GM23338 (cell line): ENCODE data around the gene KCTD3. TPM values are rescaled to one million over a fixed set of nuclear protein-coding genes. Genes with fewer than 3 reads are reported as not detected.

Experiments
- ATAC-seq: fragments of 200-7000 bp; cut with Tn5 transposase; 3 replicates; pipeline ENCODE4 v1.9.1; 2020
- DNase-seq: peaks from one replicate; pipeline ENCODE4 v3.0.0-alpha.2; 2015; ENCODE audit warnings: low spot score
- H2AFZ ChIP-seq: fragments of 200-600 bp; sonication (generic); 2 replicates; pipeline ENCODE4 v1.8.0; 2016; ENCODE audit warnings: antibody characterized with exemption, mild to moderate bottlenecking, moderate library complexity
- H3F3A ChIP-seq: fragments of 200-600 bp; sonication (generic); replicated peaks from 2 replicates; pipeline ENCODE4 v1.8.0; 2017; ENCODE audit warnings: antibody characterized with exemption, mixed run types, low read depth
- H3K27ac ChIP-seq: fragments of 200-600 bp; sonication (generic); 2 replicates; pipeline ENCODE4 v1.6.1; 2016; ENCODE audit warnings: low read depth
- H3K27me3 ChIP-seq: fragments of 200-600 bp; sonication (generic); 2 replicates; pipeline ENCODE4 v1.8.0; 2016; ENCODE audit warnings: mild to moderate bottlenecking, mixed run types, moderate library complexity; ENCODE audit not compliant: insufficient read depth
- H3K36me3 ChIP-seq: fragments of 200-600 bp; sonication (generic); 2 replicates; pipeline ENCODE4 v1.8.0; 2016; ENCODE audit warnings: mild to moderate bottlenecking; ENCODE audit not compliant: insufficient read depth
- H3K4me1 ChIP-seq: fragments of 200-600 bp; sonication (generic); 2 replicates; pipeline ENCODE4 v1.8.0; 2016; ENCODE audit warnings: mild to moderate bottlenecking, moderate library complexity; ENCODE audit not compliant: insufficient read depth
- H3K4me2 ChIP-seq: fragments of 200-600 bp; sonication (generic); 2 replicates; pipeline ENCODE4 v1.7.1; 2017; ENCODE audit warnings: mixed run types
- H3K4me3 ChIP-seq: fragments of 200-600 bp; sonication (generic); 2 replicates; pipeline ENCODE4 v1.6.1; 2016; ENCODE audit warnings: mixed run types
- H3K79me2 ChIP-seq: fragments of 200-600 bp; sonication (generic); replicated peaks from 2 replicates; pipeline ENCODE4 v1.8.0; 2017; ENCODE audit warnings: mild to moderate bottlenecking; ENCODE audit not compliant: insufficient read depth
- H3K9me2 ChIP-seq: fragments of 200-600 bp; sonication (generic); 2 replicates; pipeline ENCODE4 v1.8.0; 2017; ENCODE audit not compliant: insufficient read depth
- H4K20me1 ChIP-seq: fragments of 200-600 bp; sonication (generic); replicated peaks from 2 replicates; pipeline ENCODE4 v1.8.0; 2017; ENCODE audit warnings: mild to moderate bottlenecking; ENCODE audit not compliant: insufficient read depth
- H3K27ac Mint-ChIP-seq: 2 replicates; pipeline ENCODE4 v1.8.0; 2020; ENCODE audit warnings: inconsistent platforms, mild to moderate bottlenecking, moderate library complexity, mixed read lengths
- H3K27me3 Mint-ChIP-seq: 3 replicates; pipeline ENCODE4 v1.8.0; 2022; ENCODE audit warnings: low read depth, mild to moderate bottlenecking, moderate library complexity, mixed read lengths, inconsistent platforms; ENCODE audit not compliant: insufficient read depth, poor library complexity
- H3K36me3 Mint-ChIP-seq: 3 replicates; pipeline ENCODE4 v1.8.0; 2021; ENCODE audit warnings: low read depth, mild to moderate bottlenecking, inconsistent platforms, moderate library complexity, mixed read lengths
- H3K4me1 Mint-ChIP-seq: 3 replicates; pipeline ENCODE4 v1.8.0; 2020; ENCODE audit warnings: mild to moderate bottlenecking, inconsistent platforms, mixed read lengths
- H3K4me3 Mint-ChIP-seq: 3 replicates; pipeline ENCODE4 v1.8.0; 2021; ENCODE audit warnings: moderate library complexity, mild to moderate bottlenecking, inconsistent platforms, mixed read lengths
- H3K9me3 Mint-ChIP-seq: 3 replicates; pipeline ENCODE4 v1.8.0; 2020; ENCODE audit warnings: moderate library complexity, mild to moderate bottlenecking, inconsistent platforms, mixed read lengths
- CTCF ChIP-seq, 2 experiments: fragments of 200-600 bp in 1 of 2; sonication (generic) in 1 of 2; conservative IDR thresholded peaks; 2 replicates each; pipeline versions ENCODE4 v1.5.1 to v1.6.1; 2016 to 2017; ENCODE audit warnings: antibody characterized with exemption in 2 of 2, low read depth in 2 of 2, mild to moderate bottlenecking in 2 of 2, moderate library complexity in 1 of 2
- EZH2 ChIP-seq: fragments of 200-600 bp; sonication (generic); IDR thresholded peaks from one replicate; pipeline ENCODE4 v1.8.0; 2017; ENCODE audit warnings: antibody characterized with exemption, mild to moderate bottlenecking, low read depth; ENCODE audit not compliant: unreplicated experiment
- EZH2phosphoT487 ChIP-seq: fragments of 200-600 bp; sonication (generic); IDR thresholded peaks from one replicate; pipeline ENCODE4 v1.8.1; 2018; ENCODE audit warnings: antibody characterized with exemption; ENCODE audit not compliant: unreplicated experiment
- POLR2AphosphoS5 ChIP-seq: IDR thresholded peaks from 2 replicates; pipeline ENCODE4 v1.6.1; 2016; ENCODE audit warnings: antibody characterized with exemption, low read depth
- REST ChIP-seq: IDR thresholded peaks from one replicate; pipeline ENCODE4 v1.6.1; 2018; ENCODE audit warnings: antibody characterized with exemption; ENCODE audit not compliant: unreplicated experiment
- STAT1 ChIP-seq: IDR thresholded peaks from one replicate; pipeline ENCODE4 v1.6.1; 2016; ENCODE audit warnings: antibody characterized with exemption; ENCODE audit not compliant: unreplicated experiment
- ZNF331 ChIP-seq: fragments of 250-450 bp; sonication (Bioruptor Pico); IDR thresholded peaks from 2 replicates; pipeline ENCODE4 v1.5.0; 2020; ENCODE audit warnings: low read depth, mild to moderate bottlenecking, moderate library complexity
- polyA plus RNA-seq: library from polyadenylated mRNA; unstranded; fragments of >200 nt; fragmentation: Nextera tagmentation; extraction: Ambion mirVana; gene quantifications from 2 replicates; pipeline ENCODE4 v1.2.1, GENCODE V29; 2016
- total RNA-seq: library from RNA; depleted of rRNA; stranded (reverse); fragments of >200 nt; shearing (Covaris generic); gene quantifications from 2 replicates; pipeline ENCODE4 v1.2.3, GENCODE V29; 2014

KCTD3 gene
- total and polyA plus RNA-seq, 2 experiments from 2014 or later: 29.4 to 60.3 TPM

GRCh38 chr1:215643592-215644321 is 76.7 kb downstream of the KCTD3 start:
- no peaks in the 10 kb centered on the region for H3K27me3 ChIP-seq
- H3K4me2 ChIP-seq: no peak overlapping the region
- no peak overlapping the region for H3K4me3 ChIP-seq
- 0 out of 2 replicates have a peak overlapping the region, but pooled peaks have one; percentile 48 for H2AFZ ChIP-seq
- no peaks in the 10 kb centered on the region for H3K79me2 ChIP-seq
- 0 out of 2 replicates have a peak, but pooled peaks cover 4% of the 10 kb centered on the region for H3K9me2 ChIP-seq
- H4K20me1 ChIP-seq: no peaks in the 10 kb centered on the region
- no peak for TF ChIP-seq STAT1
- TF ChIP-seq ZNF331: no peak
- TF ChIP-seq EZH2: no peak
- no peak for TF ChIP-seq POLR2AphosphoS5
- TF ChIP-seq REST: no peak
- TF ChIP-seq EZH2phosphoT487: no peak
- no peak for TF ChIP-seq CTCF (conservative IDR thresholded peaks at IDR 0.05; ENCODE audit: low read depth in 2 of 2)
- DNase-seq (no peak), ATAC-seq (no peak)
- Mint-ChIP-seq H3K4me3 (no peak overlapping the region), H3K27me3 (peaks cover 2% of the 10 kb centered on the region), H3K4me1 (peaks cover 15% of the 10 kb centered on the region), H3K9me3 (no peaks in the 10 kb centered on the region), H3K27ac (no peak overlapping the region), H3K36me3 (no peaks in the 10 kb centered on the region; the same call in 2 of the 3 replicates)
- no peaks in the 10 kb centered on the region for H3F3A ChIP-seq
- H3K36me3 ChIP-seq: no peaks in the 10 kb centered on the region
- peaks cover 12% of the 10 kb centered on the region for H3K4me1 ChIP-seq
- H3K27ac ChIP-seq: no peak overlapping the region

- no peaks in the 10 kb centered on the region for H3F3A ChIP-seq
- H2AFZ ChIP-seq: 0 out of 2 replicates have a peak overlapping the region, but pooled peaks have one; percentile 48
- H3K36me3 Mint-ChIP-seq: no peaks in the 10 kb centered on the region; the same call in 2 of the 3 replicates
- H3K9me2 ChIP-seq: 0 out of 2 replicates have a peak, but pooled peaks cover 4% of the 10 kb centered on the region
- peaks cover 2% of the 10 kb centered on the region for H3K27me3 Mint-ChIP-seq
- no peak overlapping the region for H3K27ac Mint-ChIP-seq
- peaks cover 22% of the 10 kb centered on the region for H3K4me1 Mint-ChIP-seq
- H3K27ac ChIP-seq: no peak overlapping the region
- ATAC-seq (no peak), DNase-seq (no peak)
- peaks cover 20% of the 10 kb centered on the region for H3K4me1 ChIP-seq
- no peak overlapping the region for H3K4me3 Mint-ChIP-seq
- no peak overlapping the region for H3K4me3 ChIP-seq
- no peaks in the 10 kb centered on the region for H4K20me1 ChIP-seq
- no peaks in the 10 kb centered on the region for H3K79me2 ChIP-seq
- H3K36me3 ChIP-seq: no peaks in the 10 kb centered on the region
- no peaks in the 10 kb centered on the region for H3K27me3 ChIP-seq
- H3K4me2 ChIP-seq: no peak overlapping the region
- H3K9me3 Mint-ChIP-seq: no peaks in the 10 kb centered on the region
- TF ChIP-seq EZH2phosphoT487 (no peak), REST (no peak), CTCF (conservative IDR thresholded peaks at IDR 0.05; ENCODE audit: low read depth in 2 of 2) (no peak)
These were observed 78.1 kb downstream of the KCTD3 start for GRCh38 chr1:215645182-215645581.
